HS-5 (cell line): ENCODE data around the gene CRYGS.
"Not testable (repeated sequence)": the region's sequence is repeated elsewhere in the genome, so short reads cannot be mapped to it uniquely, and the experiment has no call there.

ENCODE experiments used
- DNase-seq: peaks from one replicate; pipeline ENCODE4 v3.0.0-alpha.2; 2012; ENCODE audit warnings: low read depth

Gene CRYGS

GRCh38 chr3:186519021-186519658, 25.0 kb downstream of the CRYGS start:
- DNase-seq: no peak

DNA sequence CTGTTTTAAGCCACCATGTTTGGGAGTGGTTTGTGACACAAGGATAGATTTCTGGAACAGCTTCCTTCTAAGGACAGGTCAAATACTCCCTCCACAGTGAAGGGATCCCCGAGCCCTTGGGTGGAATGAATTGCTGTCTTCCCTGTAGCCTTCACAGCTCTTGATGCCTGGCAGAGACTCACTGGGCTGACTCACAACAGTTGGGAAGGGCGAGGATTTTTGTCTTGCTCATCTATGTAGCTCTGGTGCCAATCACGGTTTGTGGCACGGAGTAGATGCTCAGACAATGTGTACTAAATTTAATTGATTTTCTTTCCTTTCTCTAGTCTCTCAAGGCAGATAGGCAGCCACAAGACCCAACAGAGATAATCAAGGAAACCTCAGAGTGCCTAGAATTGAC, 27.0 kb downstream of the CRYGS start:
- DNase-seq: no peak

GRCh38 chr3:186516646-186517045, 27.5 kb downstream of the CRYGS start:
- no peak for DNase-seq

DNA sequence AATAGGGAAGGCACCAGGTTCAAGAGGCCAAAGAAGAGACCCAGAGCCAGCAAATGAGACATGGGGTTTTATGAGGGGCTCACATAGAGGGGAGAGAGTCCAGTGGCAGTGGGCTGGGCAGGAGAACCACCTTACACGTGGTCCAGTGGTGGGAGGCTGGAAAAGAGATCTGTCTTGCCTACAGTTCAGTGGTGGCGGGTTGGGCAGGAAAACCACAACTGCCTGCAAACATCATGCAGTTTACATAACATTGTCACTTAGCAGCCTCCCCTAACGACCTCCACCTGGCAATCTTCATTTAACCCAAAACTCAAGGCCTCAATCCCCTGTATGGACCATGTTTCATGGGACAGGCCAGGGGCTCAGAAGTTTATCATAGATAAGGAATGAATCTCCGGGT, 29.1 kb downstream of the CRYGS start:
- no peak for DNase-seq

- no peak for DNase-seq
These were observed 29.7 kb downstream of the CRYGS start for GRCh38 chr3:186514296-186515002.

GRCh38 chr3:186513386-186513785, 30.8 kb downstream of the CRYGS start:
- DNase-seq: no peak

DNA sequence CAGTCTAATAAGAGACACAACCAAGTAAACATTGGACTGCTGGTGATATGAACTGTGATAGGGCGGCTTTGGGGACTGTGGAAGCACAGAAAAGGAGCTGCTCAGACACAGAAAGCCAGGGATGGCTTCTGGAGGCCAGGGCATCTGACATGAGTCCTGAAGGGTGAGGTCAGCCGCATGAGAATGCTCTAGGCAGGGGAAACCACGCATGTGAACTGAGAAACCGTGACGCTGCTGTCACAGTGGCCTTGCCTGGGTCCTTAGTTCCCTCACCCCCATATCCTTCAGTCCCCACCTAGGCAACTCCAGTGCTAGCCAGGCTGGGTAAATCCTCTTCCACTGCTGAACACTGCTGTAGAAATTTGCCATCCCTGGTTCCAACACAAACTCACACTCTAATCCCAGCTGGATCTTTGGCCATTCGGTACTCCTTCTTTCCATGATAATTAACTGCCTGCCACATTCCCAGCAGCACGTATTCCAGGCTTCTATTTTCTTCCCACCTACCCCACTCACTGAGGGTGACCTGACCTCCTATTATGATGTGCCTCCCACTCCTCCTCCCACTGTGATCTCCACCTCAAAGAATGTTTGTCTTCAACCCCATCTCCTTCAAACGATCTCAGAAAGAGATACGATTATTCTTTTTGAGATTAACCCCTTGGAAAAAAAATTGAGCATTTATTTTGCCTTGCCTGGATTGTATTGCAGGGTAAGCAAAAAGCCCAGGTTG, 31.4 kb downstream of the CRYGS start:
- DNase-seq: no peak

- DNase-seq: no peak
These were observed 32.5 kb downstream of the CRYGS start for GRCh38 chr3:186511702-186512101.

GRCh38 chr3:186511245-186511644, 32.9 kb downstream of the CRYGS start:
- no peak for DNase-seq

DNA sequence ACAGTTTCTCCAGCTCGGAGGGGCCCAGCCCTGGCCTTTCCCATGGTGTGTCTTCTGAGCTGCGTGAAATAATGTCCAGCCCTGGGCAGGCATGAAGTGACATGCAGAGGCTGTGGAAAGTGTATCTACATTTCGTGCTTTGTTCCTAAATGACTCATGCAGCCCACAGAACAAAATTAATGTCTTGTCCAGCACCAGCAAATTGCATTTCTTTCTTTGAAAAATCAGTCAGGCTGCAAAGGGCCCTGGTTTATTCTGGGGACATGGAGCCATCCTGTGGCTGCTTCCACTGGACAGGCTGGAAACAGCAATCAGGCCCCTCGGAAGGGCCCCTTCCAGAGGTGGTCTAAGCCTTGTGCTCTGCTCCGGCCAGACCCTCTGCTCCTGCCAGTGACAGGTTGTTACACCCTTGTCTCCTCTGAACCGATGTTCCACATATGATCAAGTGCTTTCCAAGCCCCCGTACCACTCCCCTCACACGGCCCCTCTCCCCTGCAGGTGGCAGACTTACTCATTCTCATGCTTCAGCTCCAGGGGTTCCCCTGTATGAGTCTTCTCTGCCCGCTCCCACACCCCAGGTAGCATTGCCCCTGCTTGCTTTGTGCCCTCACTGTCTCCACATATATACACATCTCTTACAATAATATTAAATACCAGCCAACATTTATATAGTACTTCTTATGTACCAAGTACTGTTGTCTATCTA, 33.7 kb downstream of the CRYGS start:
- no peak for DNase-seq

DNA sequence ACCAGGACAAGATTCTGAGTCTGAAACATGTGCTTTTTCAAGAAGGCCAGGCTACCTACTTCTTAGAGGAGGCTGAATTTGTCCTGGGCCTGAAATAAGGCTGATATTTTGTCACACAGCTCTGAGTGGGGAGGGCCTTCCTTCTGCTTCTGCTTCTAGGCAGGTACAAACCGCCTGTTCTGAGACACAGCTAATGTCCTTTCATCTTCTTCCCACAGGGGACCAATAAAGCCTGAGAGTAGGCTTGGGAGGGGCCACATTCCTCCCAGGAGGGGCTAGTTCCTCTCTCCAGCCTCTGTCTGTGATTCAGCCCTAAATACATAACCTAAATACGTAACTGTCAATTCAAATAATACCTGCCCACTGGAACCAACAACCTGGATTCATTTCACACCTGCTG, 34.8 kb downstream of the CRYGS start:
- DNase-seq: no peak

DNA sequence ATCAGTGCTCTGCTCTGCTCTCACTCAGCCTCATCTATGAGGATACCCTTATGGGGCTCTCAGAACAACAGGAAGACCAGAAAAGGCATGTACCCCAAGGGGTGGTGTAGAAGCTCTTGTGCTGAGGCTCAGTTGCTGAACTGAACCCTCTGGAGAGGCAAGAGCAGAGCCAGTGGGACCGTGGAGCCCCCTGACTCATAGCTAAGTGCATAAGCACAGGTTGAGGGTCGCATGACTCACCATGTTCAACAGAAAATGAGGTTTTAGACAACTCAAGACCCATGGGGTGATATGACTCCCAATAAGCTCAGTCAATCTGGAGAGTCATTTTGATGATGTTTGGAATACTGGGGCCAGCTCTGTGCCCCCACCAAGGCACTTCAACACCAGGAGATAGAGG, 37.3 kb downstream of the CRYGS start:
- DNase-seq: no peak

- no peak for DNase-seq
These were observed 37.9 kb downstream of the CRYGS start for GRCh38 chr3:186506191-186506739.

DNA sequence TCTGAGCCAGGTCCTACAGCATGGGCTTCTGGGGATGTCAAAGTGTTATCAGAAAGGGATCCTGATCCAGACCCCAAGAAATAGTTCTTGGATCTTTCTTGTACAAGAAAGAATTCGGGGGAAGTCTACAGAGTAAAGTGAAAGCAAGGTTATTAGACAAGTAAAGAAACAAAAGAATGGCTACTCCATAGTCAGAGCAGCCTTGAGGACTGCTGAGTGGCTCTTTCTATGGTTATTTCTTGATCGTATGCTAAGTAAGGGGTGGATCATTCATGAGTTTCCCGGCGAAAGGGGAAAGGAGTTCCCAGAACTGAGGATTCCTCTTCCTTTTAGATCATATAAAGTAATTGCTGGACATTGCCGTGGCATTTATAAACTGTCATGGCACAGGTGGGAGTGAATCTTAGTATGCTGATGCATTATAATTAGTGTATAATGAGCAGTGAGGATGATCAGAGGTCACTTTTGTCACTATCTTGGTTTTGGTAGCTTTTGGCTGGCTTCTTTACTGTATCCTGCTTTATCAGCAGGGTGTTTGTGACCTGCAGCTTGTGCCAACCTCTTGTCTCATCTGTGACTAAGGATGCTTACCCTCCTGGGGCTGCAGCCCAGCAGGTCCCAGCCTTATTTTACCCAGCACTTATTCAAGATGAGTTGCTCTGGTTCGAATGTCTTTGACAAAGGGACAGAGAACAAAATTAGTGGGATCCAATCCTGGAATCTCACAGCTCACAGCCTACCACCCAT, 41.0 kb downstream of the CRYGS start:
- DNase-seq: no peak

DNA sequence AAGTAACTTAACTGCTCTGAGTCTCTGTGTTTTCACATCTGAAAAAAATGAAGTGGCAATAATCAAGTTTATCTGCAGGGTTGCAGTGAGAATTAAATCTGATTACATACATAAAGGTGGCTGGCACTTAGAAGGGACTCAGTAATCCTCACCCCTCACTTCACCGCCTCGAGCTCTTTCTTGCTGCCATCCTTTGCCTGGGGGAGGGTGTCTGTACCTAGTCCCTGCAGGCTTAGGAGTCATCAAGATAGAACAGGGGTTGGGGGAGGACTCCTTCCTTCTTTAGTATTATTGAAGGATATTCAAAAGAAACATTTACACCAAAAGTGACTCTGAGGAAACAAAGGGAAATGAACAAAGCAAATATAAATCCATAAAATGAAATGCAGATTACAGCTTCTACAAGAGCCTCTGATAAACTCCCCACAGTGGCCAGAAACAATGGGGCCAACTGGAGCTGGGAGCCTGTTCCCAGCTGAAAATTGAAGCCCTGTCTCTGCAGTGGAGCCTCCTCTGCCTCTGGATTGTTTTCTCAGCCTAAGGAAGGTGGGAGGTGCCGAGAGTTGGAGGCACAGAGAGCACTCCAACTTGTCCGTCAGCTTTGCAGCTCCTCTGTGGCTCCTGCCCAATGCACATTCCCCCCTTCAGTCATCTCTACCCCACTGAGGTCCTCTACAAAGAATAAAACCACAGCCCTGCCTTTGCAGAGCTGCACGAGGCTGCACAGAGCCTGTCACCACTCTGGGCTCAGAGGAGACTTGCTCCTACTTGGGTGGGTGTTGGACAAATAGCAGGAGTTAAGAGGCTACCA, 41.8 kb downstream of the CRYGS start:
- DNase-seq: no peak

- DNase-seq: not testable (repeated sequence)
These were observed 44.2 kb downstream of the CRYGS start for GRCh38 chr3:186499949-186500348.

DNA sequence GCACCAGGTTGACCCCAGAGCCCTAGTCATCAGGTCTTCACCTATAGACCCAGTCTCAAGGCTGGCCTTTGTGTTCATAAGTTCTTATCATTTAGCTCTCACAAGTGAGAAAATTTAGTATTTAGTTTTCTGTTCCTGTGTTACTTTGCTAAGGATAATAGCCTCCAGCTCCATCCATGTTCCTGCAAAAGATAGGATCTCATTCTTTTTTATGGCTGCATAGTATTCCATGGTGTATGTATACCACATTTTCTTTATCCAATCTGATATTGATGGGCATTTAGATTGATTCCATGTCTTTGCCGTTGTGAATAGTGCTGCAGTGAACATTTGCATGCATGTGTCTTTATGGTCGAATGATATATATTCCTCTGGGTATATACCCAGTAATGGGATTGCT, 46.2 kb downstream of the CRYGS start:
- not testable (repeated sequence) for DNase-seq

- DNase-seq: no peak
These were observed 46.6 kb downstream of the CRYGS start for GRCh38 chr3:186497608-186498007.

- no peak for DNase-seq
These were observed 47.5 kb downstream of the CRYGS start for GRCh38 chr3:186496635-186497034.

- DNase-seq: no peak
These were observed 48.2 kb downstream of the CRYGS start for GRCh38 chr3:186496016-186496415.
